Right lobe of liver (tissue), 6 donors: ENCODE data around the gene CSTF3. TPM values are rescaled to one million over a fixed set of nuclear protein-coding genes. Genes with fewer than 3 reads are reported as not detected.

Source experiments
- ATAC-seq, 4 donors: fragments of 200-7000 bp; cut with Tn5 transposase; one replicate each; pipeline ENCODE4 v1.9.1; 2020; ENCODE audit warnings: mild to moderate bottlenecking in 4 of 4, moderate library complexity in 4 of 4
- DNase-seq, 3 donors: peaks; one replicate each; pipeline ENCODE4 v3.0.0-alpha.2; 2020
- H3K27ac ChIP-seq, 3 donors: fragments of 200-600 bp; one replicate each; pipeline ENCODE4 v1.8.0; 2022
- H3K27me3 ChIP-seq, 2 donors: fragments of 200-600 bp; one replicate each; pipeline ENCODE4 v1.8.0; 2022
- H3K36me3 ChIP-seq, 4 donors: fragments of 200-600 bp; sonication (generic) in 1 of 4; one replicate each; pipeline versions ENCODE4 v1.5.1 to v1.8.0; 2017 to 2022; ENCODE audit warnings: control low read depth in 1 of 4
- H3K4me1 ChIP-seq, 4 donors: fragments of 200-600 bp; sonication (generic) in 1 of 4; one replicate each; pipeline versions ENCODE4 v1.5.1 to v1.8.0; 2017 to 2022; ENCODE audit warnings: control low read depth in 1 of 4
- H3K4me3 ChIP-seq, 3 donors: fragments of 200-600 bp; one replicate each; pipeline ENCODE4 v1.8.0; 2022
- H3K9me3 ChIP-seq, 4 donors: fragments of 200-600 bp; sonication (generic) in 1 of 4; one replicate each; pipeline versions ENCODE4 v1.5.1 to v1.8.0; 2017 to 2022; ENCODE audit warnings: control low read depth in 1 of 4
- CTCF ChIP-seq, 4 donors: fragments of 200-600 bp in 3 of 4; fragments of 450-650 bp in 1 of 4; IDR thresholded peaks; one replicate each; pipeline versions ENCODE4 v1.5.1 to v1.8.0; 2016 to 2022; ENCODE audit warnings: antibody characterized with exemption in 4 of 4, mild to moderate bottlenecking in 2 of 4
- POLR2A ChIP-seq: fragments of 450-650 bp; IDR thresholded peaks from one replicate; pipeline ENCODE4 v1.6.1; 2017; ENCODE audit warnings: antibody characterized with exemption, mild to moderate bottlenecking
- WGBS: methylation state at CpG from one replicate; pipeline ENCODE4 v1.1.6; 2018; ENCODE audit warnings: low coverage, low lambda C conversion rate; ENCODE audit not compliant: insufficient coverage; ENCODE audit errors: missing lambda C conversion rate; 5-methylcytosine and 5-hydroxymethylcytosine counted together
- intact Hi-C, 2 donors: fragments of 100-400 bp; cut with DNase I; formaldehyde crosslinking; loops; one replicate each; pipeline versions ENCODE4 v1.11.2 to v1.14.1; 2022
- total RNA-seq, 6 experiments: library from RNA; depleted of rRNA in 2 of 6; stranded (reverse); fragments of >200 nt in 2 of 6; fragmentation: NEBNext Ultra II Directional in 3 of 6; extraction: Animal tissue kit (Norgen Biotek cat#: 25700) in 3 of 6; gene quantifications; one replicate each; pipeline versions ENCODE4 v1.1.0 to v1.2.4, GENCODE V29; 2016 to 2023
- donor health status: DM: no; HTN: yes; CAD: no.
- donor health status: DM: no; HTN: no; CAD: no.
- donor health status: DM: no; HTN: no; CAD: no.
- donor health status: DM: no; HTN: yes; CAD: no.
- donor health status: DM: no; HTN: yes; CAD: no.

Gene CSTF3
- total RNA-seq, 6 experiments from 2014 or later = 11.5 to 14.0 (median 12.0) TPM

GRCh38 chr11:33109294-33109895, 51.9 kb downstream of the CSTF3 start:
- H3K36me3 ChIP-seq = peaks cover 0 to 4% (median 0%) of the 10 kb centered on the region in 4 donors
- ATAC-seq (no peak), DNase-seq (no peak)
- TF ChIP-seq POLR2A (no peak), CTCF (IDR thresholded peaks at IDR 0.05) (no peak)
- no peaks in the 10 kb centered on the region for H3K4me1 ChIP-seq
- H3K27me3 ChIP-seq = no peaks in the 10 kb centered on the region
- H3K27ac ChIP-seq = no peak overlapping the region
- H3K4me3 ChIP-seq = no peak overlapping the region
- intact Hi-C loops = no loop called here
- no peaks in the 10 kb centered on the region for H3K9me3 ChIP-seq

DNA sequence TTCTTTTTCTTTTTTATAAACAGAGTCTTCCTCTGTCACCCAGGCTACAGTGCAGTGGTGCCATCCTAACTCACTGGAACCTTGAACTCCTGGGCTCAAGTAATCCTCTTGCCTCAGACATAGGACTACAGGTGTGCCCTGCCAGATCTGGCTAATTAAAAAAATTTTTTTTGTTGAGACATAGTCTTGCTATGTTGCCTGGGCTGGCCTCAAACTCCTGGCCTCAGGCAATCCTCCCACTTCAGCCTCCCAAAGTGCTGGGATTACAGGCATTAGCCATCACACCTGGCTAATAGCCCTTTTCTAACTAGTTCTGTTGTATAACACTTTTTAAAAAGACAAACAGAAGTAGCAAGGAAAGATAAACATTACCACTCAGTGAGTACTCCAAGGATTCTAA, 57.4 kb downstream of the CSTF3 start:
- TF ChIP-seq CTCF (IDR thresholded peaks at IDR 0.05) (no peak), POLR2A (no peak)

GRCh38 chr11:33094157-33094556, 67.1 kb downstream of the CSTF3 start:
- TF ChIP-seq POLR2A (no peak), CTCF (IDR thresholded peaks at IDR 0.05) (no peak)
- H3K27me3 ChIP-seq = no peaks in the 10 kb centered on the region
- intact Hi-C loops = no loop called here
- DNase-seq (no peak), ATAC-seq (no peak)
- H3K9me3 ChIP-seq = no peaks in the 10 kb centered on the region
- 5% methylated on average over 1 of the region's 1 CpG for WGBS
- H3K36me3 ChIP-seq = peaks cover 0 to 27% (median 7%) of the 10 kb centered on the region in 4 donors
- no peak overlapping the region for H3K27ac ChIP-seq
- no peak overlapping the region for H3K4me3 ChIP-seq
- no peaks in the 10 kb centered on the region for H3K4me1 ChIP-seq

More for the DNA sequence above, 57.4 kb downstream of the CSTF3 start:
- no peak overlapping the region for H3K27ac ChIP-seq
- DNase-seq (no peak), ATAC-seq (peak in 1 of 4 donors; percentile 31)
- no peak overlapping the region for H3K4me3 ChIP-seq
- no peaks in the 10 kb centered on the region for H3K4me1 ChIP-seq
- no peaks in the 10 kb centered on the region for H3K27me3 ChIP-seq
- peaks cover 0 to 28% (median 3%) of the 10 kb centered on the region in 4 donors for H3K36me3 ChIP-seq
- no peaks in the 10 kb centered on the region for H3K9me3 ChIP-seq
- intact Hi-C loops = no loop called here

GRCh38 chr11:33089776-33090175, 71.5 kb downstream of the CSTF3 start:
- Histone ChIP-seq H3K27ac (no peak overlapping the region), H3K4me3 (no peak overlapping the region), H3K9me3 (no peaks in the 10 kb centered on the region), H3K36me3 (no peaks in the 10 kb centered on the region), H3K27me3 (no peaks in the 10 kb centered on the region), H3K4me1 (peaks cover 0 to 26% (median 12%) of the 10 kb centered on the region in 4 donors)
- DNase-seq (no peak), ATAC-seq (peak in 1 of 4 donors; percentile 9)
- intact Hi-C loops = no loop called here
- TF ChIP-seq POLR2A (no peak), CTCF (IDR thresholded peaks at IDR 0.05) (no peak)

DNA sequence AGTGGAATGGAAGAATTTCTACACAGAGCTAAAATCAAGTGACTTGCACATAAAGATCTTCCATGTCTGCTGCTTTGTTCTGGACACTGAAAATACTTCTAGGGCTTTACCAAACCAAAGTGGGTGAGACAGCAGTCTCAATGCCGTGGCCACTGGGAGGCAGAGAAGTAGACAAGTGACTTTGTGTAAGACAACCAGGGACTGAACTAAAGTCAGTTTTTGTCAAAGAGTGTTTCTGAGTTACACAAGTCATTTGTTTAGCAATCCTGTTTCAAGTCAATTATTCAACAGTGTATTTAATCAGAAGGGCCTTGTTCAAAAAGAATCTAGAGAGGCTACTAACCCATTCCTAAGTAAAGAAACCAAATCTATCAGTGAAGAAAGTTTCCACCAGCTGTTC, 75.3 kb downstream of the CSTF3 start:
- DNase-seq = no peak
- 50% methylated on average over 1 of the region's 1 CpG for WGBS
- peaks cover 0 to 44% (median 19%) of the 10 kb centered on the region in 4 donors for H3K4me1 ChIP-seq
- H3K36me3 ChIP-seq = no peaks in the 10 kb centered on the region
- no peak overlapping the region for H3K4me3 ChIP-seq
- no peaks in the 10 kb centered on the region for H3K27me3 ChIP-seq
- TF ChIP-seq CTCF (IDR thresholded peaks at IDR 0.05) = peak in 2 of 4 donors; percentile 10 to 18
- peak; percentile 45 for TF ChIP-seq POLR2A
- no peaks in the 10 kb centered on the region for H3K9me3 ChIP-seq
- H3K27ac ChIP-seq = peak overlapping the region; percentile 63 to 88 (median 88)
- ATAC-seq = peak; percentile 56 to 77 (median 72)
- intact Hi-C loops = no loop called here
